Epidermal melanocyte (primary cell): ENCODE data around the gene AKAP10.
"Not testable (repeated sequence)": the region's sequence is repeated elsewhere in the genome, so short reads cannot be mapped to it uniquely, and the experiment has no call there.

Experiments
- DNase-seq: peaks from one replicate; pipeline ENCODE4 v3.0.0; 2011; ENCODE audit warnings: low spot score; ENCODE audit not compliant: insufficient read length

Gene AKAP10

DNA sequence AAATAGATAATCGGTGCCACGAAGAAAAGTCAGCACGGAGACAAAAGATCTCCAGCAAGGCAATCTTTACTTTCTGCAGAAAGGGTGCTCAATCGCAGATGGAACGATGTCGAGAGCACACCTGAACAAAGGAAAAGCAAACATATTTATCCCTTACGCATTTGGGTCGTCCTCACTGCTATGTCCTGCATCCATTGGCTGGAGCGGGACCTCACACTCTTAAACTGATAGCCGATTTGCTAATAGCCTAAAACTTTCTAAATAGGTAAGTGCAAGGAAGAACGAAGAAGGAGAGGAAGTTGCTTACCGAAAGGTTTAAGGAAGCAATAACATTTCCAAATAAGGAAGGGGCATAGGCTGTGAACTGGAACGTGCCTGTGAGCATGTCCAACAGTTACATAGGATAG lies 1.2 kb upstream of the AKAP10 start:
- no peak for DNase-seq

DNA sequence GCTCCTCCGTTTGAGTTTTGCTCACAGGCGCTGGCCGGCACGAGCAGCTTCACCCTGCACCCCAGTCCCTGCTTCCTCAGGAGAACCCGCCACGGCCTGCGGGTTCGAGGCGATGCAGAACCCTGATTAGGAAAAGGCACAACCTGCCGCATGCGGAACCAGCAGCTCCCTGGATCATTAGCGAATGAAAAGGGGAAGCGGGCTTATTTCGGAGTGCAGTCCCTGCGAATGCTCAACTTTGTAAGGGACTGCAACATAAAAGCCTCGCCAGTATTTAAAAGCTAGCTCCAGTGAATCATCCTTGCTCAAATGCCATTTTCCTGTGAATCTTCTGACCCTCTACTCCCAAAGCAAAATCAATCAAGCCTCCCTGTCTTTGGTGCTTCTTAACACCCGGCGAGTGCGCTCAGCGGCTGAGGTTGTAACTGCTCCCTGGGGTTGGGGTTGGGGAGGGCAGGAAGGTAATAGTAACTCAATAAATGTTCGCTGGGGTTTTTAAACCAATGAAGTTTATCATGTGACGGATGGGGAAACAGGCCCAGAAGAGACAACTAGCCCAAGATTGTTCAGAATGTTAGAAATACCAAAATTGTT lies 678 bp upstream of the AKAP10 start:
- no peak for DNase-seq

DNA sequence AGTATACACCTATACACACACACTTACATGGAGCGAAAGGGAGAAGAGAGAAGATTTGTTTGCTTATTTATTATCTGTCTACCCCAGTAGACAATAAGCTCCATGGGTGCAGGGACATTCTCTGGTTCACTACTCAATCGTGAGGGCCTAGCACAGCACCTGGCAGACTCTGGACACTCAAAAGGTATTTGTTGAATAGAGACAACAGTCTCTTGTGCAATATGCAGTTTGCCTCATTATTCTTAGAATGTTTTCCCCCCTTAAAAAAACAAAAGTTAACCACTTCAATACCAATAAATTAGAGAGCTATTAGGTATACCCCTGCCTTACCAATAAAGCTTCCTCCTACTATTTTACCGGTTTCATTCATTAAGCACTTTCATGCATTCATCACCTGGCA lies 2.0 kb downstream of the AKAP10 start:
- no peak for DNase-seq

DNA sequence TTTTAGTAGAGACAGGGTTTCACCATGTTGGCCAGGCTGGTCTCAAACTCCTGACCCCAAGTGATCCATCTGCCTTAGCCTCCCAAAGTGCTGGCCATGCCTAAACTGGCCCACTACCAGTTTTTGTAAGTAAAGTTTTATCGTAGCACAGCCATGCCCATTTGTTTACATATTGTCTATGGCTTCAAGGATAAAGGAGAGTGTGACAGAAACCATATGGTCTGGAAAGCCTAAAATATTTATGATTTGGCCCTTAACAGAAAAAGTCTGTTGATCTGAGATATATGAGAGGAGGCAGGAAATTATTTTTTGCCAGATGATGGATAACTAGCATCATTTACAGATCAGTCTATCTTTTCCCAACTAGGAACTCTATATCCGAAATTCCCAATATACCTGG lies 4.5 kb downstream of the AKAP10 start:
- DNase-seq = no peak

DNA sequence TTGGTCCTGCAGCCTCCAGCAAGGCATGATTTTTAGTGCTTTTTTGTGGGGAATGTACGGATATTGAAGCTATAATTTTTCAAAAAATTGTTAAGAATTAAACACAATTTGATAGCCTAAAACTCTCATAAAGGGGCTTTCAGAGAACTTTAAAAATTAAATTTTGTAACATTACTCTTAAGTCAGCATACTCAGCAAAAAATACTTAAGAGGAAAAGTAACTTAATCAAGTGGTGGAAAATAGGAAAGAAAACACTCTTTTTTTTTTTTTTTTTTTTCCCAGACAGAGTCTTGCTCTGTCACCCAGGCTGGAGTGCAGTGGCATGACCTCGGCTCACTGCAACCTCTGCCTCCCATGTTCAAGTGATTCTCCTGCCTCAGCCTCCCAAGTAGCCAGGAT lies 14.7 kb downstream of the AKAP10 start:
- not testable (repeated sequence) for DNase-seq

DNA sequence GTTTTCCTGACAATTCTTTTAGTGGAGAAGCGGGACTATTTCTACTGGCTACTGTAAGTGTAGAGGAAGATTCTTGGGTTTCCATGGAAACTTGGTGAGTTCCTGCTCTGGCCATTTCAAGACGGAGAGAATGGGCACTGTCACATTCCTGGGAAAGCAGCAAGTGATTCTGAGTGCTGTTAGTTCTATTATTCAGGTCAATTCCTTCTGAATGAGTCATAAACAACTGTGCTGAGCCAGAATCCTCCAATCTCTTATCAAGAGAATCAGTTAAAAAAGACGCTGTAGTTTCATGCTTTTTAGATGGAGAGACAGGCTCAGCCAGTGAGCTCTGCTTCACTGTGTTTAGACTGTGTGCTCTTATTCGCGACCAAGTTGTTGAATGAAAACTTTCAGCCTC lies 19.6 kb downstream of the AKAP10 start:
- DNase-seq = no peak

DNA sequence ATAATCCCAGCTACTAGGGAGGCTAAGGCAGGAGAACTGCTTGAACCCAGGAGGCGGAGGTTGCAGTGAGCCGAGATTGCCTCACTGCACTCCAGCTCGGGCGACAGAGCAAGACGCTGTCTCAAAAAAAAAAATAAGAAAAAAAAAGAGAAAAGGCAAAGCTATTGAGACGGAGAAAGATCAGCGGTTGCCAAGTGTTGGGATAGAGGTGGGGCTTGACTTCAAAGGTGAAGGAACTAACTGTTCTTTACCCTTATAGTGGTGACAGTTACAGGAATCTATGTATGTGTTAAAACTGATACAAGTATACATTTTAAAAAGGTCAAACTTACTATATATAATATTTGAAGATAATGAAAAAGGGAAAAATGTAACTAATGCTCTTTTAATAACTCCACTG lies 22.5 kb downstream of the AKAP10 start:
- DNase-seq = no peak

DNA sequence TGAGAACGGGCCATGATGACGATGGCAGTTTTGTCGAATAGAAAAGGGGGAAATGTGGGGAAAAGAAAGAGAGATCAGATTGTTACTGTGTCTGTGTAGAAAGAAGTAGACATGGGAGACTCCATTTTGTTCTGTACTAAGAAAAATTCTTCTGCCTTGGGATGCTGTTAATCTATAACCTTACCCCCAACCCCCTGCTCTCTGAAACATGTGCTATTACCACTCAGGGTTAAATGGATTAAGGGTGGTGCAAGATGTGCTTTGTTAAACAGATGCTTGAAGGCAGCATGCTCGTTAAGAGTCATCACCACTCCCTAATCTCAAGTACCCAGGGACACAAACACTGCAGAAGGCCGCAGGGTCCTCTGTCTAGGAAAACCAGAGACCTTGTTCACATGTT lies 26.2 kb downstream of the AKAP10 start:
- DNase-seq = not testable (repeated sequence)

DNA sequence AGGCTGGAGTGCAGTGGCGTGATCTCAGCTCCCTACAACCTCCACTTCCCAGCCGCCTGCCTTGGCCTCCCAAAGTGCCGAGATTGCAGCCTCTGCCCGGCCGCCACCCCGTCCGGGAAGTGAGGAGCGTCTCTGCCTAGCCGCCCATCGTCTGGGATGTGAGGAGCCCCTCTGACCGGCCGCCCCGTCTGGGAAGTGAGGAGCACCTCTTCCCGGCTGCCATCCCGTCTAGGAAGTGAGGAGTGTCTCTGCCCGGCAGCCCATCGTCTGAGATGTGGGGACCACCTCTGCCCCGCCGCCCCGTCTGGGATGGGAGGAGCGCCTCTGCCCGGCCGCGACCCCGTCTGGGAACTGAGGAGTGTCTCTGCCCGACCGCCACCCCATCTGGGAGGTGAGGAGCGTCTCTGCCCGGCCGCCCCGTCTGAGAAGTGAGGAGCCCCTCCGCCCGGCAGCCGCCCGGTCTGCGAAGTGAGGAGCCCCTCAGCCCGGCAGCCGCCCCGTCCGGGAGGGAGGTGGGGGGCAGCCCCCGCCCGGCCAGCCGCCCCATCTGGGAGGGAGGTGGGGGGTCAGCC lies 26.9 kb downstream of the AKAP10 start:
- not testable (repeated sequence) for DNase-seq

DNA sequence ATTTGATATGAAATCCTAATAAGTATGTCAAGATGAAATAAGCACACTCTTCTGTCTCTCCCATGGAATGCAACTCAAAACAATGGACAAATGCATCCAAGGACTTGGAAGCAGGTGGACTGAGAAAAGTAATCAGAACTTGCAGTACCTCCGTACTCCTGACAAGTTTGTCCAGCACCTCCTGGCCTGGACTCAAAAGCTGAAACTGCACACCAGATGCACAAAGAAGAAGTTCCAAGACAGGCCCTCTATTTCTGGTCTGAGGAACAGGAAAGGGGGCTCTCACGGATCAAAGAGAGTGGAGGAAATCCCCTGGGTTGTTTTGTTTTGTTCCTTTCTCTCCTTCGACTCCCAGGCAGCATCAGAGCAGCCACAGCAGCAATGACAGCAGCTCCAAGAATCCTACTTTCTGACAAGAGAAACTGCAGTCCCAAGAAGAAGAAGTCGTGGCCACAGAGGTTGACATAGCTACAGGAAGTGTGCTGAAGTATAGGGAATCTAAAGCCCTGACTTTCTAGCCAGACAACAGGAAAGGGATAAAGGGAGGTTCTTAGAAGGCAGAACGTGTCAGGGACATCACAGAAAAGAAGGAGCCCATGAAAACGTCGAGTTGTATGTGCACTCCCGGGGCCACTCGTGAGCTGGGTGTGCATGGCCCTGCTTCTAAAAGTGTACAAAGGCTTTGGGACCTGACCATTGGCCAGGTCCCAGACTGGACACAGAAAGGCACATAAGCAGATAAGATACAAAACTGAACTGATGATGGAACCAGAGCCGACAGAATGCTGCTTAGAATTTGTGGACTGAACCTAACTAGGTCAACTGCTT lies 29.3 kb downstream of the AKAP10 start:
- no peak for DNase-seq

DNA sequence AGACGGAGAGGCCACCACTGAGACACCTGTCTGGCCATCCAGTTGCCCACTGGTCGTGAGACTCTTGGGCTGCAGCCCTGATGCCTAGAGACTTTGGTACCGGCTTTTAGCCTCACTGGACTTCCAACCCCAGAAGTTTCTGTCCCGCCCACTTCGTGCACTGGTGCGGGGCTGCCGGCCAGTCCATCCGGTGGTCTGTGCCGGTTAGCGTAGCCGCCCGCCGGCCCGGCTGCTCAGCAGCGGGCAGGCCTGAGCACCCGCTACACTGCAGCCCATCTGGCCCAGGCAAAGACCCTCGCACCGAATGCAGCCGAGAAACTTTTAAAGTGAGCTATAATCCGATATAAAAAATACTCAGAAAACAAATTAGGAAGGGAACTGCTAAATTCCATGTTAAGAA lies 30.7 kb downstream of the AKAP10 start:
- DNase-seq = no peak

DNA sequence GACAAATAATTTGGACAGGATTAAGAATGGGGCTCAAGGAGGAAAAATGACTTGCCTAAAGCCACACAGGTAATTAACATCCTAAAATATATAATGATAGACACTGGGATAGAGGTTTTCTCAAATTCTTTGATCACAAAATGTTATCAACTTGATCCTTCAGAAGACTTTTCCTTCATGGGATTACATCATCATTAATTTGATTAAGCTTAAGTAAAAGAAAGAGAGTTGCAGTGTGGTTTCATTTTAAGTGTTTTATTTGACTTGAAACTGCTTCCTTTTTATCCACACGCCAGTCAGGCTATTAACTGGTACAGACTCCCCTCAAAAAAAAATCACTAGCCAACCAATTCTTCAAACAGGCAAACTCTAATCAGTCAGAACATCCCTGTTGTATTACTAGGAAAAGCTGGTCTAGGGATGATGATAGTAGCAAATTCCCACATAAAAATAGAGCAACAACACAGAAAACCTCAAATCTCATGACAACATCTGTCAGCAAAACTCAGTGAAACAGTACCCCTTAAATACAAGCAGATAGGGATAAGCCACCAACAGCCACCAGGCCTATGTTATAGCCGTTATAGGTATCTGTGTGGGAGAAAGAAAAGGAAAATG lies 32.5 kb downstream of the AKAP10 start:
- no peak for DNase-seq

DNA sequence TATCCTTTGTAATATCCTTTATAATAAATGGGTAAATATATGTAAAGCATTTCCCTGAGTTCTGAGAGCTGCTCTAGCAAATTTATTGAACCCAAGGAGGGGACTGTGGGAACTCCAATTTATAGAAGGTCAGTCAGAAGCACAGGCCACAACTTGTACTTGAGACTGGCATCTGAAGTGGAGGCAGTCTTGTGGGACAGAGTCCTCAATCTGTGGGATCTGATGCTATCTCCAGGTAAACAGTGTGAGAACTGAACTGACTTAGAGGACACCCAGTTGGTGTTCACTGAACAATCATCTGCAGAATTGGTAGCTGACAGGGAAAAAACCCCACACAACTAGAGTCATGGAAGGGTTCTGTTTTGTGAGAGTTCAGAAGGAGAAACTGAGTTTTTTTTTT lies 34.0 kb downstream of the AKAP10 start:
- DNase-seq = no peak

DNA sequence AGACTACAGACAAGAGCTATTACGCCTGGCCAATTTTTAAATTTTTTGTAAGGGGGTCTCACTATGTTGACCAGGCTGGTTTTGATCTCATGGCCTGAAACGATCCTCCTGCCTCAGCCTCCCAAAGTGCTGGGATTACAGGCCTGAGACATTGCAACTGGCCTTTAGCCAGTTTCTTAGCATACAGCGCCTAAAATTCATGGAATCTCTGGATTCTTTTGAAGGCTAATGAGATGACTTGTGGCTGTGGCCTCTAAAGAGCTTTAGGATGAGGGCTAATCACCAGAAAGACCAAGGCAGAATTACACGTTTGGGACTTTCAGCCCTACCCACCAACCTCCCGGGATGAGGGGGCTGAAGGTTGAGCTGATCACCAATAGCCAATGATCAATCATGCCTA lies 34.6 kb downstream of the AKAP10 start:
- DNase-seq = no peak

DNA sequence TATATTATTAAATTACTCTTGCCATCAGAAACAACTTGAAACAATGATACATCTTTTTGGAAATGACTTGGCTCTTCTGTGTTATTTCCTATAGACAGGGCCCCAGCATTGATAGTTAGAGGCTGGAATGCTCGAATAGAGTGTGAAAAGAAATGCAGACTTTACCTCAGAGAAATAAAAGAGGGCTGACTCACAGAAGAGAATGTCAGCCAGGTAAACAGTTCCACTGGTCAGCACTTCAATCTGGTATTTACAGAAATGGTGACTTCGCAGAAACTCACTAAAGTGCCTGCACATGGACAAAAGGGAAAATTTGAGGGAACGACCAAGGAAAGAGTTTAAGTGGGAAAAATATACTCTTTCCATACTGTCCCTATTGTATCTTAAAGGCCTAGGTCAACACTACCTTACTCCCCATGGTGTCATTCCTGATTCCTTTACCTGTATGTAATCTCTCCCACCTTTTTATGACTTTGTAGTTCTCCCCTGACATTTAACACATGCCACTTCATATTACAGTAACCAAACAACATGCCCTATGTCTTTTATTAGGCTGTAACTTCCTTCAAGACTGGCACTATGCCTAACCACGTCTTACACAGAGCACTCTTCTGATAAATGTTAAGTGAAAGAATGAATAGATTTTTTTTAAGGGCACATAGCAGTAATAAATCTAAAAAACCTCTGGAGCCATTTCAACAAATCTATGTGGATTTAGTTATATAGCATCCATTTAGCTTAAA lies 36.7 kb downstream of the AKAP10 start:
- peak; percentile 24 for DNase-seq

DNA sequence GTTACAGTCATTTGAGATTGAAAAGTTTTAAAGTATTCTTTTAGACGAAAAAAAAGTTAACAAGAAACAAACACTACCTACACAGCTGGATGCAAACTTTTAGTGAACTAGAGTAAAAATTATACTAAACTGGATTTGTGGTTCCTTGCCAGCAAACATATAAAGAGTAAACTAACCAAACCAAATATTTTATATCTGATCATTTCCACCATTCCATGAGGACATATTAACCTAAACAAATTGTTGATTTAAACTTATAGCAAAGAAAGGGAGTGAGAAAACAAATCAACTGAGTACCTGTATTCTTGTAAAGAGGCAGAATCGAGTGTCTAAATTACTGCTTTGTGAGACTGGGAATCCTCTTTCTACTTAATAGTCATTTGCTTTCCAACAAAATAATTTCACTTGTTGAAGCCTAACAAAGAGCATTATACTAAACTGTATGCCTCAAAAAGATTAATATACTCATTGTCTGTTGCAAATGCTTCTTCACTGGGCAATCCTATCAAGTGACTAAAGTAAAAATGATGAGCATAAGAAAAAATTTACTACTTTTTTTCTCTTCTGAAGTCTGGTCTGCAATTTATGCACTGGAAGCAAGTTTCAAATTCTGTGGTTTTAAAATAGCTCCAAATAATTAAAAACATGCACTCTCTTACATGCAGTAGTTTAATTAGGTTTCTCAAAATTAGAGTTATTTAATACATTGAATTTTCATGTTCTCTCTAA lies 37.5 kb downstream of the AKAP10 start:
- no peak for DNase-seq

DNA sequence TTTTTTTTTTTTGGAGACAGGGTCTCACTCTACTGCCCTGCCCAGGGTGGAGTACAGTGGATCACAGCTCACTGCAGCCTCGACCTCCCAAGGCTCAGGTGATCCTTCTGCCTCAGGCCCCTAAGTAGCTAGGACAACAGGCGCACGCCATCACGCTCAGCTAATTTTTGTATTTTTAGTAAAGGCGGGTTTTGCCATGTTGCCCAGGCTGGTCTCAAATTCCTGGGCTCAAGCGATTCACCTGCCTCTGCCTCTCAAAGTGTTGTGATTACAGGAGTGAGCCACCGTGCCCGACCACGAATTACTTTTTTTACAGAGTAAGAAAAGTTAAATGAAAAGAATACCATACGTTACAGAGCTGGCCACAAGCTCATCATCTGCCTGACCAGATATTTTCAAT lies 38.9 kb downstream of the AKAP10 start:
- no peak for DNase-seq

DNA sequence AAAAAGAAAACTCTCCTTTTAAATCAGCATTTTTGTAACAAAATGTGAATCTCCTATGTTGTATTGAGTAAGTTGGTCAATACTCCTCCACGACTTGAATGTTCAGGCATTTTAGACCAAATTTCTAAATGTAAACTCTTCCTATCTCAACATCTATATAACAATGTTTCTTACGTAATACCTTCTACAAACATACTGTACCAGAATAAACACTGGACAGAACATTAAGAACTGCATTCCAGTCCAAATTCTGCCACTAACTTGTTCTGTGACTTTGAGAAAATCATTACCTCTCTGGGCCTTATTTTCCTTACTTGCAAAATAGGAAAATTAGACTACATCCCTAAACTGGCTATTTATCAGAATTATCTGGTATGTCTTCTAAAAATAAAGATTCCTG lies 40.1 kb downstream of the AKAP10 start:
- DNase-seq = no peak

DNA sequence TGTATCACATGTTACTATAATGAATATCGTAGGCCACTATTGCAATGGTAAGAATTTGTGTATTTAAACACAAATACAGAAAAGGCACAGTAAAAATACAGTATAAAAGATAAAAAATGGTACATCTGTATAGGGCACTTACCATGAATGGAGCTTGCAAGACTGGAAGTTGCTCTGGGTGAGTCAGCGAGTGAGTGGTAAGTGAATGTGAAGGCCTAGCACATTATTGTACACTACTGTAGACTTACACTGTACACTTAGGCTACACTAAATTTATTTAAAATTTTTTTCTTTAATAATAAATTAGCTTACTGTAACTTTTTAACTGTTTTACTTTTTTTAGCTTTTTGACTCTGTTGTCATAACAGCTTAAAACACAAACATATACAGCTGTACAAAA lies 42.5 kb downstream of the AKAP10 start:
- no peak for DNase-seq

DNA sequence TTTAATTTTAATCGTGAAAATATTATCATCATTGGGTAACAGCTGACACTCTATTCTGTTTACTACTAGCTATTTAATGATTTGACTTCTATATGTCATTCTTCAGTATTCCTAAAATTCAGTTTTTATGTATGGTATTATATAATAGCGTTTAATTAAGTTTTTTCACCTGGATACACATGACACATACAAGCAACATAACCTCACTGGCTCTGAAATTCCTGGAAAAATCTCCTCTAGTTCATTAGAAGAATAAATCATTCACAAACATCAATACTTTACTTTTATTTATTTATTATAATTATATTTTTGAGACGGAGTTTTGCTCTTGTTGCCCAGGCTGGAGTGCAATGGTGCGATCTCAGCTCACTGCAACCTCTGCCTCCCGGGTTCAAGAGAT lies 44.0 kb downstream of the AKAP10 start:
- no peak for DNase-seq

DNA sequence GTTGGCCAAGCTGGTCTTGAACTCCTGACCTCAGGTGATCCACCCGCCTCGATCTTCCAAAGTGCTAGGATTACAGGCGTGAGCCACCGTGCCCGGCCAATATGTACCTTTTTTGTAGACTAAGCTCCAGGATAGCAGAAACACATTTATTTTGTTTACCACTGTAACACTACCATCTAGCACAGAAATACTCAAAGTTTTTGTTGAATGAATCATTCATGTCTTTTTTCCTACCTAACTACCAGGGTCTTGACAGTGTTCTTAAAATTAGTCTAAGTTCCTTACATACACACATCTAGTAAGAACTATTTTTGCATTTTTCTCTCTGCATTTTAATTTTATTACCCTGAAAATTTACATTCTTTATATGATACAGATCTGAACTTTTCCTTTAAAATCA lies 44.4 kb downstream of the AKAP10 start:
- DNase-seq = no peak
